ENCODE data around the gene NRCAM. TPM values are rescaled to one million over a fixed set of nuclear protein-coding genes. Genes with fewer than 3 reads are reported as not detected.

The NRCAM gene
- total and polyA plus RNA-seq, 10 of the 15 experiments (the other 5 are each of a cell fraction or from before 2014, with no cell fraction given): 0.30 to 2.0 (median 1.0) TPM

GRCh38 chr7:108204281-108204796, 251.9 kb downstream of the NRCAM start (continued):
- TF ChIP-seq ZBTB40 (IDR thresholded peaks at IDR 0.05; ENCODE audit: borderline replicate concordance): no peak
- no peak for TF ChIP-seq IKZF2 (IDR thresholded peaks at IDR 0.05)
- TF ChIP-seq MYB (IDR thresholded peaks at IDR 0.05; ENCODE audit: borderline replicate concordance, low read depth, low read length): no peak
- no peak for TF ChIP-seq NRF1 (conservative IDR thresholded peaks at IDR 0.05; ENCODE audit: low read depth, low read length)
- no peak for TF ChIP-seq HSF1 (IDR thresholded peaks at IDR 0.05; ENCODE audit: low read depth, low read length)

- no TSS peak for BruUV-seq (replicated peaks)
- H3K9me3 ChIP-seq (replicated peaks; ENCODE audit: control insufficient read depth, insufficient read depth, low read length): peaks cover 1% of the 10 kb centered on the region; the same call in 2 of the 3 replicates
- ChIA-PET RAD21 (ENCODE audit: unreplicated experiment) (interaction anchor here (1.5 to 2.5 kb wide), 2 partner anchors 20 to 294 kb away, joined by 4 to 10 read pairs; no protein-coding TSS in a partner anchor), CTCF (interaction anchor here (0.6 to 2.3 kb wide), 9 partner anchors 9 to 298 kb away, joined by 3 to 8 read pairs (median 4); no protein-coding TSS in a partner anchor), POLR2A (interaction anchor here (0.7 kb wide), 1 partner anchor 315 kb away, joined by 3 read pairs; no protein-coding TSS in a partner anchor), SMC1A (ENCODE audit: uncharacterized antibody, unreplicated experiment) (interaction anchor here (0.7 to 2.3 kb wide), 7 partner anchors 9 to 249 kb away, joined by 3 to 9 read pairs (median 3); no protein-coding TSS in a partner anchor)
- H2AFZ ChIP-seq (ENCODE audit: control insufficient read depth, low read depth, low read length): peak overlapping the region; percentile 9; the same call in 1 of the 2 replicates
- in situ Hi-C loops (cut with MboI) (no loop called here), intact Hi-C loops (cut with micrococcal nuclease; ENCODE audit: unreplicated experiment) (no loop called here)
- no peak overlapping the region for H3K9ac ChIP-seq (ENCODE audit: control insufficient read depth, insufficient read depth, low read length)
- H3K27me3 ChIP-seq (replicated peaks in 1 of 2; ENCODE audit: control insufficient read depth in 2 of 2, insufficient read depth in 2 of 2, low read length in 1 of 2): no peaks in the 10 kb centered on the region
- no peak overlapping the region for H3K4me2 ChIP-seq (ENCODE audit: control insufficient read depth, insufficient read depth)
- 17% methylated on average over 5 of the region's 5 CpGs for whole genome bisulfite sequencing (ENCODE audit: insufficient coverage, insufficient replicate concordance, low lambda C conversion rate, missing lambda C conversion rate)
- ATAC-seq (peak; percentile 69), FAIRE-seq (peak; percentile 52), DNase-seq (ENCODE audit: low read depth, low spot score) (no peak)
- no peak overlapping the region for H3K4me3 ChIP-seq
- no peaks in the 10 kb centered on the region for H3K79me2 ChIP-seq (ENCODE audit: control insufficient read depth, insufficient read depth, low read length)
- H3K27ac ChIP-seq (ENCODE audit: control insufficient read depth, insufficient read depth): no peak overlapping the region
- no peaks in the 10 kb centered on the region for H3K36me3 ChIP-seq (ENCODE audit: control insufficient read depth in 2 of 2, insufficient read depth in 2 of 2, low read length in 1 of 2)
- no peaks in the 10 kb centered on the region for H4K20me1 ChIP-seq (ENCODE audit: control insufficient read depth, insufficient read depth)
- H3K4me1 ChIP-seq (ENCODE audit: control insufficient read depth, insufficient read depth, low read length): peaks cover 3% of the 10 kb centered on the region; the same call in 1 of the 2 replicates
- TF ChIP-seq ZNF592 (IDR thresholded peaks at IDR 0.05): no peak
- TF ChIP-seq PBX3 (IDR thresholded peaks at IDR 0.05; ENCODE audit: insufficient replicate concordance, low read depth, low read length): peak; percentile 49
- TF ChIP-seq SREBF2 (IDR thresholded peaks at IDR 0.05; ENCODE audit: low read length): no peak
- no peak for TF ChIP-seq NFXL1 (IDR thresholded peaks at IDR 0.05; ENCODE audit: borderline replicate concordance)
- no peak for TF ChIP-seq ZNF384 (IDR thresholded peaks at IDR 0.05; ENCODE audit: borderline replicate concordance, low read depth, low read length)
Observed at GRCh38 chr7:108203537-108203936, 252.7 kb downstream of the NRCAM start.
